HG03060 (cell line): ENCODE results near the gene HERC5.
"Not testable (repeated sequence)": the region's sequence is repeated elsewhere in the genome, so short reads cannot be mapped to it uniquely, and the experiment has no call there.

ENCODE experiments used
- ATAC-seq: cut with Tn5 transposase; IDR thresholded peaks from one replicate; pipeline ENCODE4 v1.9.1; 2021; ENCODE audit warnings: low read depth, moderate number of reproducible peaks; ENCODE audit not compliant: unreplicated experiment

HERC5 gene

GRCh38 chr4:88447371-88448095 lies 9.4 kb upstream of the HERC5 start:
- no peak for ATAC-seq

DNA sequence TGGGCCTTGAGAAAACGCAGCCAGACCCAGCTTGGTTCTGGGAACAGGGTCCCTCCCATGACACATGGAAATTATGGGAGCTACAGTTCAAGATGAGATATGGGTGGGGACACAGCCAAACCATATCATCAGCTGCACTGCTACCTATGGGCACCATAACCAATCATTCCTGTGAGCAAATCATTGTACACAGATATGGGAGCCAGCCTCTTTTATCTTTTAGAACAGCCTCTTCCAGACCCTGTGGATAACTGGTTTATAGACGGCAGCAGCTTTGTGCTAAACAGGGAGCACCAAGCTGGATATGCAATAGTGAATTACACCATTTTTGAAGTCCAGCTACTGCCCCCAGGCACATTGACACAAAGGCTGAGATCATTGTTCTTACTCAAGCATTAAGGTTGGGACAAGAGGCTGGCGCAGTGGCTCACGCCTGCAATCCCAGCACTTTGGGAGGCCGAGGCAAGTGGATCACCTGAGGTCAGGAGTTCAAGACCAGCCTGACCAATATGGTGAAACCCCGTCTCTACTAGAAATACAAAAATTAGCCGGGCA lies 8.6 kb upstream of the HERC5 start:
- not testable (repeated sequence) for ATAC-seq

- ATAC-seq = no peak
These were observed 8.0 kb upstream of the HERC5 start for GRCh38 chr4:88448889-88449288.

DNA sequence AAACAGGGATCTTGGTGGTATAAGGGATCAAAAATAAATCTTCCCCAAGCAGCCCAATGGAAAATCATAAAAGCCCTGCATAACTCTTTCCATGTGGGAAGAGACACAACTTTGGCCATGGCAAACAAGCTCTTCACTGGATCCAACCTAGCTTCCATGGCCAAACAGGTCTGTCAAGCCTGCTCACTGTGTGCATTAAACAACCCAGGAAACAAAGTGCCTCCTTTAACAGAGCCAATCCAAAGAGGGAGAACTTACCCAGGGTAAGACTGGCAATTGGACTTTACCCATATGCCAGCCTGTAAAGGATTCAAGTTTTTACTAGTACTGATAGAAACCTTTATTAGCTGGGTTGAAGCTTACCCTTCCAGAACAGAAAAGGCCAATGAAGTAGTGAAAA lies 7.6 kb upstream of the HERC5 start:
- no peak for ATAC-seq

- no peak for ATAC-seq
These were observed 5.7 kb upstream of the HERC5 start for GRCh38 chr4:88451205-88451604.

DNA sequence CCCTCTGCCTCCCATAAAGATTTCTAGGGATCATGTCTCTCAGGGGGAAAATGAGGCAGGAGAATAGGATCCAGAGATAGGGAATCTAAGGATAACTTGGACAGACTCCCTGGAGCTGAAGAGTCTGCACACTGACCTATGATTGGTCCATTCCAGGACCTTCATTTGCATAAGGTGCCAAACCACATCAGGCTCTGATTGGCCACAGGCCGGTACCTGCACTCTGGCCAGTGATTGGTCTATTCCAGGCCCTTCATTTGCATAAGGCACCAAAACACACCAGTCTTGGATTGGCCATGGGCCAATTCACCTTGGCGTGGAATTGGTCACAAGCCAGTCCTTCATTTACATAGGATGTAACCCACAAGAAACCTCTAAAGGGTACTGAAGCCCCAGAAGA lies 4.0 kb upstream of the HERC5 start:
- ATAC-seq = no peak

DNA sequence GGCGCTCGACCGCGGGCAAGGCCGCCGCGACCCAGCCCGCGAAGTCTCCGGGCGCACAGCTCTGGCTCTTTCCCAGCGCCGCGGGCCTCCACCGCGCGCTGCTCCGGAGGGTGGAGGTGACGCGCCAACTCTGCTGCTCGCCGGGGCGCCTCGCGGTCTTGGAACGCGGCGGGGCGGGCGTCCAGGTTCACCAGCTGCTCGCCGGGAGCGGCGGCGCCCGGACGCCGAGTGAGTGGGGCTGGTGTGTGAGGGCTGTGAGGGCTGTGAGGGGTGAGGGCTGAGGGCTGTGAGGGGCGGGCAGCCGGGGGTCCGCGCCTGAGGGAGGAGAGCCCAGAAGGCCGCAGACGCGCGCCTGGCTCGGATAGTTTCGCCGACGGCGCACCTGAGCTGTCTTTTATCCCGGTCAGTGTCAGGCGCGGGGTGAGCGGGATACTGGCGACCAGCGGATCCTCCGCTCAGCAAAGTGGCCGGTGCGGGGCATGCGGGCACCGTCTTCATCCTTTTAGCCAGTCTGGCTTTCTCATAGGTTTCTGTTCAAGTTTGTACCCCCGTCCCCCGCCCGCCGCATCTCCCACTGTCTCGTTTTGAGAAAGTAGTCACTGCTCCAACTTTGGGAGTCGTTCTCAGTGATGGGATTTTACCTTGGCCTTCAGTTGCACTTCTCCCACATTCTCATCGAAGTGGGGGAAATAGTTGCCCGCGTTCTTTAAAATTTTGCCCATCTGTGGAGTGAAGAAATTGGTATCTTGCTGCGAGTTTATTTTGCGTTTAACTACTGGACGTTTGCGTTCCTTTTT lies 586 bp downstream of the HERC5 start:
- ATAC-seq = peak; percentile 6

GRCh38 chr4:88458104-88458740 lies 1.3 kb downstream of the HERC5 start:
- no peak for ATAC-seq

DNA sequence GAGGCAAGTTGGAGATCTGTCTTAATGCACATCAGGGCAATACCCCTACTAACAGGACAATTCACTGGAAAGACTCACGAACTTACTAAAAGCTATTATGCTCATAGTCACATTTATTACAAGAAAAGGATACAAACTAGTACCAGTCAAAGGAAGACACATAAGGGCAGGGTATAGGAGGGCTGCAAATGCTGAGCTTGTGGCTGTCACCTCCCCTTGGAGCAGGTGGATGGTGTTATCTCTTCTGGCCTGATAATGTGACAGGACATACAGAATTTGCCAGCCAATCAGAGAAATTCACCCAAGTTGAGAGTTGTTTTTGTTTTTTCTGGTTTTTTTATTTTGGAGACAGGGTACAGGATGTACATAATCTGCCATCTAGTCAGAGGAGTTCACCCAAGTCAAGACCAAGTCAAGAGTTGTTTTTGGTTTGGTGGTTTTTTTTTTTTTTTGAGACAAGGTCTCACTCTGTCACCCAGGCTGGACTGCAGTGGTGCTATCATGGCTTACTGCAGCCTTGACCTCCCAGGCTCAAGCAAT lies 8.8 kb downstream of the HERC5 start:
- no peak for ATAC-seq

DNA sequence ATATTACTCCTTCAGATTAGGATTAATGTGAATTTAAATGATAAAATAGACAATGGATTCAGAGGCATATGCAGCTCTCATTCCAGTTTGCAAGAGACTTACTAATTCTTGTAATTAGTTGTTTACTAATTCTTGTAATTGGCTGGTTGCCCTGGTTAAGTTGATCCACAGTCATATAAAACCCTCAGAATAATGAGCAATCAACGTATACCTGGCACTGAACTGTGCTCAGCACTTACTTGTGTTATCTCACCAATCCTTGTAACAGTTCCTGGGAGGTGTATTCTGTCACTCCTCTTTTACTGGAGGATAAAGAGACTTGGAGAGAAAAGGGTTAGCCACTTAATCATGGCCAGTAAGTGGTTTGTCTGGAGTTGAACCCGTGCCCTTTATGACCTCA lies 10.5 kb downstream of the HERC5 start:
- ATAC-seq = no peak

DNA sequence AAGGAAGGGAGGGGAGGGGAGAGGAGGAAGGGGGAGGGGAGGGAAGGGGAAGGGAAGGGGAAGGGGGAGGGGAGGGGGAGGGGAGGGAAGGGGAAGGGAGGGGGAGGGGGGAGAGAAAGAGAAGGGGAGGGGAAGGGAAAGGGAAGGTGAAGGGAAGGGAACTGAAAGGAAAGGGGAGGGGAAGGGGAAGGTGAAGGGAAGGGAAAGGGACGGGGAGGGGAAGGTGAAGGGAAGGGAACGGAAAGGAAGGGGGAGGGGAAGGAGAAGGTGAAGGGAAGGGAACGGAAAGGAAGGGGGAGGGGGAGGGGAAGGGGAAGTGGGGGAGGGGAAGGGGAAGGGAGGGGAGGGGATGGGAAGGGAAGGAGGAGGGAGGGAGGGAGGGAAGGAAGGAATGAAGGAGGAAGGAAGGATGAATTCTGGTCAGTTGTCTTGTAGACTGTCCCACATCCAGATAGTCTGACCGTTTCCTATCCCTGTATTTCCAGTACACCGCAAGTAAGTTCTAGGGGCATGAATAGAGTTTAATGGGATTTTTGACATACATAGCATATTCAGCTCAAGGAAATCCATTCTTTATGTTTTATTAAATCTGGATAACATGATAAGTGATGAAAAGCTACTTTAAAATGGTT lies 20.4 kb downstream of the HERC5 start:
- no peak for ATAC-seq

GRCh38 chr4:88478247-88478646 lies 21.3 kb downstream of the HERC5 start:
- ATAC-seq = no peak

GRCh38 chr4:88481537-88481936 lies 24.6 kb downstream of the HERC5 start:
- no peak for ATAC-seq

GRCh38 chr4:88489100-88489761 lies 32.3 kb downstream of the HERC5 start:
- ATAC-seq = no peak

DNA sequence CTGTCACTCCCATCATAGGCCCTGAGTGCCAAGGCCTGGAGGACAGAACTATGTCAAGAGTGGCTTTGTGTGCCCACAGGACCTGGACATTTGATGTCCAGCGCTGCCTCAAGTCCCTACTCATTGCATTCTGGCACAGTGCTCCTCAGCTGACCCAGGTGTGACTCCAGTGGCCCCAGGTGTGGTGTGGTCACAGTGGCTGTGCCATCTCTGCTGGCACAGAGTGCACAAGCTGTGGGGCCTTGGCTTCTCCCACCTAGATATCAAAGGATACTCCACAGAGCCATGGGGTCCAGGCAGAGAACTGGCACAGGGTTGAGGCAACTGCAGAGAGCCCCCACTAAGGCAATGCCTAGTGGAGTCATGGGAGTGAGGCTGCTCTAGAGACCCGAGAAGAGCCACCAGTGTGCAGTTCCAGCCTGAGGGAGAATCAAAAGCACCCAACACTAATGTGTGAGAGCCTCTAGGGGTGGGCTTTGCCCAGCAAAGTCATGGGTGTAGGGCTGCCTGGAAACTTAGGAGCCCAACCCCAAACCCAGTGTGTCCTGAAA lies 41.0 kb downstream of the HERC5 start:
- no peak for ATAC-seq

DNA sequence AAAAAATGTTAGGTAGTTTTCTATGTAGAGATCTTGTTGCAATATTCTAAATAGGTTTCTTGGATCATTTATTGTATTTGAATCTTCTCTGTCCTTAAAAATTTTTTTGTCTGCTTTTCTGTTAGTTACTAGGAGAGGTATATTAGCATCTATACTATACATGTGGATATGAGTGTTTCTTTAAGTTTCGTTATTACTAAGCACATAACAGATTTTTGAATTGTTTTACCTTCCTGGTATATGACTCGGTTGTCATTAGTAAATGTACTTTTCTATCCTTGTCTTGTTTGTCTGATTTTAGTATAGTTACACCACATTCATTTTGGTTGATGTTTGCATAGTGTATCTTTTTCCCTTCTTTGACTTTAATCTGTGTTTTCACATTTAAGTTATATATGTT lies 46.4 kb downstream of the HERC5 start:
- ATAC-seq = no peak

GRCh38 chr4:88511236-88511635 lies 54.3 kb downstream of the HERC5 start:
- ATAC-seq = no peak

DNA sequence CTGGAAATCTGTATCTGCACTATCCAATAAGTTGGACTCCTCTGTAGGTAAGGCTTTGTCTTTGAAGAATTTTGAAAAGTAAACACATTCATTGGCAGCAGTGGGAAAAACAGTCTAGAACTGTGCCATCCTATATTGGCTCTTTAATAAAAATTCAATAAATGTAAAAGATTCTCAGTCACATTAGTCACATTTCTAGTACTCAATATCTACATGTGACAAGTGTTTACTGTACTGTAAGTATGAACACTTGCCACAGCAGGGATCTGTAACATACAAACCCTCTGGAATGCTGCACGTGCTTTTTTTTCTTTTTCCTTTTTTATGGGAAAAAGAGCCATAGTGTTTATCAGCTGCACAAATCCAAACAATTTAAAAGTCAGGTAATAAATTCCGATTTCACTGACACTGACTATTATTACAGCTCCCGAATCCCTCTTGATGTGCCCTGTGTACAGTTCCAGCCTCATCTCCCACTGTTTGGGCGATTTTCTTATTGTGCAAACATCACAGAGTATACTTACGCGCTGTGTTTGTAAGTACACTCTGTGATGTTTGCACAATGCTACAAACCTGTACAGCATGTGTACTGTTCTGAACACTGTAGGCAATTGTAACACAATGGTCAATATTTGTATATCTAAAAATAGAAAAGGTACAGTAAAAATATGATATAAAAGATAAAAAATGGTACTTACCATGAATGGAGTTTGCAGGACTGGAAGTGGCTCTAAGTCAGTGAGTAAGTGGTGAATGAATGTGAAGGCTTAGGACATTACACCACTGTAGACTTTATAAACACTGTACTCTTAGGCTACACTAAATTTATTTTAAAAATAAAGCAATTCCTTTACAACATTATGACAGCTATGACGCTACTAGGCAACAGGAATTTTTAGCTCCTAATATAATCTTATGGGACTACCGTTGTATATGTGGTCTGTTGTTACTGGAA lies 57.9 kb downstream of the HERC5 start:
- no peak for ATAC-seq

- ATAC-seq = no peak
These were observed 59.8 kb downstream of the HERC5 start for GRCh38 chr4:88516746-88517145.
